Vagina (tissue), 2 donors: ENCODE data around the gene AGL. TPM values are rescaled to one million over a fixed set of nuclear protein-coding genes. Genes with fewer than 3 reads are reported as not detected.
"Not testable (repeated sequence)": the region's sequence is repeated elsewhere in the genome, so short reads cannot be mapped to it uniquely, and the experiment has no call there.

ENCODE experiments used
- DNase-seq, 2 donors: peaks; one replicate each; pipeline ENCODE4 v3.0.0-alpha.2; 2017; ENCODE audit errors: extremely low spot score in 2 of 2
- H3K27ac ChIP-seq: fragments of 200-600 bp; sonication (generic); one replicate; pipeline ENCODE4 v1.5.1; 2019
- H3K27me3 ChIP-seq: fragments of 200-600 bp; sonication (generic); one replicate; pipeline ENCODE4 v1.5.1; 2019
- H3K36me3 ChIP-seq, 2 donors: fragments of 200-600 bp; sonication (generic); one replicate each; pipeline ENCODE4 v1.5.1; 2017 to 2019
- H3K4me1 ChIP-seq: fragments of 200-600 bp; sonication (generic); one replicate; pipeline ENCODE4 v1.5.1; 2019
- H3K4me3 ChIP-seq, 2 donors: fragments of 200-600 bp; sonication (generic); 1 replicate in 1 of 2; 2 replicates in 1 of 2; pipeline ENCODE4 v1.5.1; 2016 to 2019
- H3K9me3 ChIP-seq: fragments of 200-600 bp; sonication (generic); one replicate; pipeline ENCODE4 v1.5.1; 2019
- CTCF ChIP-seq, 3 experiments: fragments of 450-650 bp in 2 of 3; fragments of 200-600 bp in 1 of 3; sonication (generic) in 1 of 3; IDR thresholded peaks; one replicate each; pipeline ENCODE4 v1.5.1; 2017 to 2019; ENCODE audit warnings: antibody characterized with exemption in 3 of 3, mild to moderate bottlenecking in 2 of 3, moderate library complexity in 2 of 3
- POLR2A ChIP-seq, 2 donors: fragments of 450-650 bp; IDR thresholded peaks; one replicate each; pipeline ENCODE4 v1.6.1; 2017; ENCODE audit warnings: antibody characterized with exemption in 2 of 2, mild to moderate bottlenecking in 2 of 2, moderate library complexity in 2 of 2
- POLR2AphosphoS5 ChIP-seq, 2 donors: sonication (generic); formaldehyde crosslinking; IDR thresholded peaks; one replicate each; pipeline ENCODE4 v1.9.0; 2017; ENCODE audit warnings: antibody characterized with exemption in 2 of 2, mild to moderate bottlenecking in 2 of 2, low read depth in 1 of 2; ENCODE audit not compliant: insufficient read depth in 1 of 2
- intact Hi-C: fragments of 100-400 bp; cut with DNase I; formaldehyde crosslinking; loops from one replicate; pipeline ENCODE4 v1.15.1; 2023
- total RNA-seq: library from RNA; depleted of rRNA; stranded (reverse); fragments of >200 nt; gene quantifications from one replicate; pipeline ENCODE4 v1.2.3, GENCODE V29; 2016

Gene AGL
- total RNA-seq, 1 donor from 2014 or later, result 14.0 TPM

GRCh38 chr1:99877568-99877967 is 27.4 kb downstream of the AGL start:
- Histone ChIP-seq H3K9me3 (no peaks in the 10 kb centered on the region), H3K4me1 (no peaks in the 10 kb centered on the region), H3K27me3 (no peaks in the 10 kb centered on the region), H3K4me3 (no peak overlapping the region), H3K36me3 (peaks cover 0 to 29% of the 10 kb centered on the region in 2 donors), H3K27ac (no peak overlapping the region)
- intact Hi-C loops, result no loop called here
- TF ChIP-seq CTCF (IDR thresholded peaks at IDR 0.05) (no peak), POLR2A (IDR thresholded peaks at IDR 0.05) (no peak), POLR2AphosphoS5 (IDR thresholded peaks at IDR 0.05; ENCODE audit: insufficient read depth in 1 of 2, low read depth in 1 of 2) (no peak)
- no peak for DNase-seq

GRCh38 chr1:99886179-99886578 is 36.0 kb downstream of the AGL start:
- no peak for DNase-seq
- Histone ChIP-seq H3K27ac (no peak overlapping the region), H3K27me3 (no peaks in the 10 kb centered on the region), H3K4me1 (no peaks in the 10 kb centered on the region), H3K36me3 (peaks cover 0 to 39% of the 10 kb centered on the region in 2 donors), H3K9me3 (no peaks in the 10 kb centered on the region), H3K4me3 (no peak overlapping the region)
- intact Hi-C loops, result no loop called here
- no peak for TF ChIP-seq POLR2A (IDR thresholded peaks at IDR 0.05)
- no peak for TF ChIP-seq POLR2AphosphoS5 (IDR thresholded peaks at IDR 0.05; ENCODE audit: insufficient read depth in 1 of 2, low read depth in 1 of 2)
- TF ChIP-seq CTCF (IDR thresholded peaks at IDR 0.05), result no peak

- no peak overlapping the region for H3K4me3 ChIP-seq
- H3K27ac ChIP-seq, result no peak overlapping the region
- H3K9me3 ChIP-seq, result no peaks in the 10 kb centered on the region
- intact Hi-C loops, result no loop called here
- no peak for TF ChIP-seq POLR2A (IDR thresholded peaks at IDR 0.05)
- no peak for TF ChIP-seq POLR2AphosphoS5 (IDR thresholded peaks at IDR 0.05; ENCODE audit: insufficient read depth in 1 of 2, low read depth in 1 of 2)
- TF ChIP-seq CTCF (IDR thresholded peaks at IDR 0.05), result no peak
- H3K36me3 ChIP-seq, result peaks cover 0 to 33% of the 10 kb centered on the region in 2 donors
- H3K27me3 ChIP-seq, result no peaks in the 10 kb centered on the region
- H3K4me1 ChIP-seq, result no peaks in the 10 kb centered on the region
- DNase-seq, result no peak
Observed at GRCh38 chr1:99886841-99887240, 36.7 kb downstream of the AGL start.

- Histone ChIP-seq H3K27ac (no peak overlapping the region), H3K4me1 (no peaks in the 10 kb centered on the region), H3K9me3 (no peaks in the 10 kb centered on the region), H3K36me3 (peaks cover 0 to 27% of the 10 kb centered on the region in 2 donors), H3K27me3 (no peaks in the 10 kb centered on the region), H3K4me3 (no peak overlapping the region)
- TF ChIP-seq CTCF (IDR thresholded peaks at IDR 0.05), result no peak
- no peak for TF ChIP-seq POLR2AphosphoS5 (IDR thresholded peaks at IDR 0.05; ENCODE audit: insufficient read depth in 1 of 2, low read depth in 1 of 2)
- no peak for TF ChIP-seq POLR2A (IDR thresholded peaks at IDR 0.05)
- intact Hi-C loops, result no loop called here
- no peak for DNase-seq
Observed at GRCh38 chr1:99887890-99888289, 37.7 kb downstream of the AGL start.

DNA sequence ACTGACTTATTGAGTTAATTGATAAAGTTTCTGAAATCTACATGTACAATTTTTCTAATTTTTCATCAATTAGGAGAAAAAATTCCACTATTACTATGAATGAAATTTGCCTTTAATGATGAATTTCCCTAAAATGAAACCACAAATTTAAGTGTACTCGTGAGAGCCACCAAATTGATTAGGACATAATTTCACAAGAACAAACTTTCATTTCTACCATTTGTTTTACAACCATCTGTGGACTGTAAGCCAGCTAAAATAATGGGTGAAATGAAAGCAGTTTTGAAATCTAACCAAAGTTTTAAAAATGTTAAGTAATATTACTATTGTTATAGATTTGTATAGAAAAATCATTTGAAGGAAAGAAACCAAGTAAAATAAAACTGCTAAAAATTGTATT is 41.8 kb downstream of the AGL start:
- H3K27ac ChIP-seq, result no peak overlapping the region
- TF ChIP-seq CTCF (IDR thresholded peaks at IDR 0.05) (no peak), POLR2AphosphoS5 (IDR thresholded peaks at IDR 0.05; ENCODE audit: insufficient read depth in 1 of 2, low read depth in 1 of 2) (no peak), POLR2A (IDR thresholded peaks at IDR 0.05) (no peak)
- no peaks in the 10 kb centered on the region for H3K9me3 ChIP-seq
- no peaks in the 10 kb centered on the region for H3K27me3 ChIP-seq
- peaks cover 0 to 26% of the 10 kb centered on the region in 2 donors for H3K36me3 ChIP-seq
- DNase-seq, result no peak
- intact Hi-C loops, result no loop called here
- no peak overlapping the region for H3K4me3 ChIP-seq
- no peaks in the 10 kb centered on the region for H3K4me1 ChIP-seq

- H3K4me1 ChIP-seq, H3K9me3 ChIP-seq, H3K4me3 ChIP-seq, intact Hi-C loops, DNase-seq, H3K27ac ChIP-seq, H3K36me3 ChIP-seq, H3K27me3 ChIP-seq: not testable (repeated sequence)
Observed at GRCh38 chr1:99903278-99903677, 53.1 kb downstream of the AGL start.
